ENCODE data around the gene CTNNA3. TPM values are rescaled to one million over a fixed set of nuclear protein-coding genes. Genes with fewer than 3 reads are reported as not detected.

The CTNNA3 gene
- total RNA-seq, 1 experiment from 2014 or later: 0.85 TPM

DNA sequence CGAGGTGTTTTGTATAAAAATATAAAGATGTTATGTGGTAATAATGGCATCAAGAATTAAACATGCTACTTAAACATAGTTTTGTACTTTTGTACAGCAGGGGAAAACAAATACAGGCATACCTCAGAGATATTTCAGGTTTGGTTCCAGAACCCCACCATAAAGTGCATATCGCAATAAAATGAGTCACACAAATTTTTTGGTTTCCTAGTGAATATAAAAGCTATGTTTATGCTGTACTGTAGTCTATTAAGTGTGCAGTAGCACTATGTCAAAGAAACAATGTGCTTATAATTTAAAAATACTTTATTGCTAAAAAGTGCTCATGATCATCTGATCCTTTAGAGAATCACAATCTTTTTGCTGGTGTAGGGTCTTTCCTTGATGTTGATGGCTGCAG is 752.4 kb downstream of the CTNNA3 start:
- intact Hi-C loops (cut with micrococcal nuclease; ENCODE audit: unreplicated experiment): no loop called here
- no peak for TF ChIP-seq TCF7L2 (IDR thresholded peaks at IDR 0.05; ENCODE audit: low read depth, low read length)
- TF ChIP-seq, protein P1, sequence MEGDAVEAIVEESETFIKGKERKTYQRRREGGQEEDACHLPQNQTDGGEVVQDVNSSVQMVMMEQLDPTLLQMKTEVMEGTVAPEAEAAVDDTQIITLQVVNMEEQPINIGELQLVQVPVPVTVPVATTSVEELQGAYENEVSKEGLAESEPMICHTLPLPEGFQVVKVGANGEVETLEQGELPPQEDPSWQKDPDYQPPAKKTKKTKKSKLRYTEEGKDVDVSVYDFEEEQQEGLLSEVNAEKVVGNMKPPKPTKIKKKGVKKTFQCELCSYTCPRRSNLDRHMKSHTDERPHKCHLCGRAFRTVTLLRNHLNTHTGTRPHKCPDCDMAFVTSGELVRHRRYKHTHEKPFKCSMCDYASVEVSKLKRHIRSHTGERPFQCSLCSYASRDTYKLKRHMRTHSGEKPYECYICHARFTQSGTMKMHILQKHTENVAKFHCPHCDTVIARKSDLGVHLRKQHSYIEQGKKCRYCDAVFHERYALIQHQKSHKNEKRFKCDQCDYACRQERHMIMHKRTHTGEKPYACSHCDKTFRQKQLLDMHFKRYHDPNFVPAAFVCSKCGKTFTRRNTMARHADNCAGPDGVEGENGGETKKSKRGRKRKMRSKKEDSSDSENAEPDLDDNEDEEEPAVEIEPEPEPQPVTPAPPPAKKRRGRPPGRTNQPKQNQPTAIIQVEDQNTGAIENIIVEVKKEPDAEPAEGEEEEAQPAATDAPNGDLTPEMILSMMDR (IDR thresholded peaks at IDR 0.05): no peak
- TF ChIP-seq, protein P2, sequence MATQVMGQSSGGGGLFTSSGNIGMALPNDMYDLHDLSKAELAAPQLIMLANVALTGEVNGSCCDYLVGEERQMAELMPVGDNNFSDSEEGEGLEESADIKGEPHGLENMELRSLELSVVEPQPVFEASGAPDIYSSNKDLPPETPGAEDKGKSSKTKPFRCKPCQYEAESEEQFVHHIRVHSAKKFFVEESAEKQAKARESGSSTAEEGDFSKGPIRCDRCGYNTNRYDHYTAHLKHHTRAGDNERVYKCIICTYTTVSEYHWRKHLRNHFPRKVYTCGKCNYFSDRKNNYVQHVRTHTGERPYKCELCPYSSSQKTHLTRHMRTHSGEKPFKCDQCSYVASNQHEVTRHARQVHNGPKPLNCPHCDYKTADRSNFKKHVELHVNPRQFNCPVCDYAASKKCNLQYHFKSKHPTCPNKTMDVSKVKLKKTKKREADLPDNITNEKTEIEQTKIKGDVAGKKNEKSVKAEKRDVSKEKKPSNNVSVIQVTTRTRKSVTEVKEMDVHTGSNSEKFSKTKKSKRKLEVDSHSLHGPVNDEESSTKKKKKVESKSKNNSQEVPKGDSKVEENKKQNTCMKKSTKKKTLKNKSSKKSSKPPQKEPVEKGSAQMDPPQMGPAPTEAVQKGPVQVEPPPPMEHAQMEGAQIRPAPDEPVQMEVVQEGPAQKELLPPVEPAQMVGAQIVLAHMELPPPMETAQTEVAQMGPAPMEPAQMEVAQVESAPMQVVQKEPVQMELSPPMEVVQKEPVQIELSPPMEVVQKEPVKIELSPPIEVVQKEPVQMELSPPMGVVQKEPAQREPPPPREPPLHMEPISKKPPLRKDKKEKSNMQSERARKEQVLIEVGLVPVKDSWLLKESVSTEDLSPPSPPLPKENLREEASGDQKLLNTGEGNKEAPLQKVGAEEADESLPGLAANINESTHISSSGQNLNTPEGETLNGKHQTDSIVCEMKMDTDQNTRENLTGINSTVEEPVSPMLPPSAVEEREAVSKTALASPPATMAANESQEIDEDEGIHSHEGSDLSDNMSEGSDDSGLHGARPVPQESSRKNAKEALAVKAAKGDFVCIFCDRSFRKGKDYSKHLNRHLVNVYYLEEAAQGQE (IDR thresholded peaks at IDR 0.05; ENCODE audit: insufficient read depth in 1 of 2, low read depth in 2 of 2, low read length in 1 of 2): no peak
- TF ChIP-seq SIN3A (IDR thresholded peaks at IDR 0.05; ENCODE audit: borderline replicate concordance, insufficient read depth, low read depth, low read length): no peak
- no peak for TF ChIP-seq POLR2AphosphoS5 (IDR thresholded peaks at IDR 0.05; ENCODE audit: low read depth, low read length)

DNA sequence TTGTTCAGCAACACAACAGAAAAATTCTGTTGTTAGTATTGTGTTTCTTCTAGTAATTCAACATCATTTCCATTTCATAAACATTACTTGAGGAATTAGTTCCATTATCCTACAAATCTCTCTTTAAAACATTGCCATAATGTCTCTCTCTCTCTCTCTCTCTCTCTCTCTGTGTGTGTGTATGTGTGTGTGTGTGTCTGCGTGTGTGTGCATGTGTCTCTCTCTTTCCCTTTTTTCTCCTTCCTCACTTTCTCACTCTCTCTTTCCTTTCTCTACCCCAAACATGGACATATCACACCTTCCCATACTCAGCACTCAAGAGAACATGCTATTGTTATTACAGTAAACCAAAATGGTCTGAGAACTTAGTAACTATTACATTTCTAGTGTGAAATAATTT is 753.6 kb downstream of the CTNNA3 start:
- intact Hi-C loops (cut with micrococcal nuclease; ENCODE audit: unreplicated experiment): no loop called here
- TF ChIP-seq, protein P1 (IDR thresholded peaks at IDR 0.05): no peak
- TF ChIP-seq POLR2AphosphoS5 (IDR thresholded peaks at IDR 0.05; ENCODE audit: low read depth, low read length): no peak
- TF ChIP-seq, protein P2 (IDR thresholded peaks at IDR 0.05; ENCODE audit: insufficient read depth in 1 of 2, low read depth in 2 of 2, low read length in 1 of 2): no peak
- TF ChIP-seq TCF7L2 (IDR thresholded peaks at IDR 0.05; ENCODE audit: low read depth, low read length): no peak

More for the DNA sequence above, 752.4 kb downstream of the CTNNA3 start:
- H3K27me3 ChIP-seq (ENCODE audit: control insufficient read depth, insufficient read depth, low read length): no peaks in the 10 kb centered on the region
- no peaks in the 10 kb centered on the region for H3K36me3 ChIP-seq (ENCODE audit: control insufficient read depth, insufficient read depth, low read length)
- H3K9me3 ChIP-seq (ENCODE audit: control insufficient read depth, insufficient read depth, low read depth, low read length): no peaks in the 10 kb centered on the region
- POLR2A ChIA-PET: no interaction called here
- ATAC-seq (no peak), DNase-seq (ENCODE audit: low read depth, low spot score) (no peak)
- H3K27ac ChIP-seq (ENCODE audit: low read length): no peak overlapping the region
- CTCF ChIA-PET: no interaction called here
- H3K4me1 ChIP-seq (ENCODE audit: control insufficient read depth, insufficient read depth, low read length): no peaks in the 10 kb centered on the region
- BruUV-seq (replicated peaks): no TSS peak
- H3K4me3 ChIP-seq (ENCODE audit: low read depth in 2 of 2, low read length in 2 of 2): no peak overlapping the region
- in situ Hi-C loops (cut with HindIII; ENCODE audit: low pct_unique_long_range_greater_than_20kb, low sequenced_read_pairs): no loop called here

More for the DNA sequence above, 753.6 kb downstream of the CTNNA3 start:
- H3K4me1 ChIP-seq (ENCODE audit: control insufficient read depth, insufficient read depth, low read length): no peaks in the 10 kb centered on the region
- no peak for DNase-seq (ENCODE audit: low read depth, low spot score)
- no peak overlapping the region for H3K27ac ChIP-seq (ENCODE audit: low read length)
- no peaks in the 10 kb centered on the region for H3K27me3 ChIP-seq (ENCODE audit: control insufficient read depth, insufficient read depth, low read length)
- no peaks in the 10 kb centered on the region for H3K9me3 ChIP-seq (ENCODE audit: control insufficient read depth, insufficient read depth, low read depth, low read length)
- no peak overlapping the region for H3K4me3 ChIP-seq (ENCODE audit: low read depth in 2 of 2, low read length in 2 of 2)
- no TSS peak for BruUV-seq (replicated peaks)
- in situ Hi-C loops (cut with HindIII; ENCODE audit: low pct_unique_long_range_greater_than_20kb, low sequenced_read_pairs): no loop called here
- ChIA-PET CTCF (no interaction called here), POLR2A (no interaction called here)
- H3K36me3 ChIP-seq (ENCODE audit: control insufficient read depth, insufficient read depth, low read length): no peaks in the 10 kb centered on the region
- no peak for ATAC-seq
